Gastrocnemius medialis (tissue), 4 donors: Measurements from ENCODE around the gene G6PC1.

Experiments
- POLR2A ChIP-seq, 2 donors: fragments of 450-650 bp; IDR thresholded peaks; one replicate each; pipeline ENCODE4 v1.6.1; 2017; ENCODE audit warnings: antibody characterized with exemption in 2 of 2, mild to moderate bottlenecking in 2 of 2, moderate library complexity in 2 of 2
- TF ChIP-seq, protein P1 (sequence below), 5 experiments: fragments of 450-650 bp in 3 of 5; fragments of 200-600 bp in 2 of 5; sonication (generic) in 2 of 5; IDR thresholded peaks in 4 of 5; conservative IDR thresholded peaks in 1 of 5; 1 replicate in 4 of 5; 2 replicates in 1 of 5; pipeline ENCODE4 v1.5.1; 2016 to 2019; ENCODE audit warnings: antibody characterized with exemption in 5 of 5, mild to moderate bottlenecking in 3 of 5, moderate library complexity in 3 of 5

DNA sequence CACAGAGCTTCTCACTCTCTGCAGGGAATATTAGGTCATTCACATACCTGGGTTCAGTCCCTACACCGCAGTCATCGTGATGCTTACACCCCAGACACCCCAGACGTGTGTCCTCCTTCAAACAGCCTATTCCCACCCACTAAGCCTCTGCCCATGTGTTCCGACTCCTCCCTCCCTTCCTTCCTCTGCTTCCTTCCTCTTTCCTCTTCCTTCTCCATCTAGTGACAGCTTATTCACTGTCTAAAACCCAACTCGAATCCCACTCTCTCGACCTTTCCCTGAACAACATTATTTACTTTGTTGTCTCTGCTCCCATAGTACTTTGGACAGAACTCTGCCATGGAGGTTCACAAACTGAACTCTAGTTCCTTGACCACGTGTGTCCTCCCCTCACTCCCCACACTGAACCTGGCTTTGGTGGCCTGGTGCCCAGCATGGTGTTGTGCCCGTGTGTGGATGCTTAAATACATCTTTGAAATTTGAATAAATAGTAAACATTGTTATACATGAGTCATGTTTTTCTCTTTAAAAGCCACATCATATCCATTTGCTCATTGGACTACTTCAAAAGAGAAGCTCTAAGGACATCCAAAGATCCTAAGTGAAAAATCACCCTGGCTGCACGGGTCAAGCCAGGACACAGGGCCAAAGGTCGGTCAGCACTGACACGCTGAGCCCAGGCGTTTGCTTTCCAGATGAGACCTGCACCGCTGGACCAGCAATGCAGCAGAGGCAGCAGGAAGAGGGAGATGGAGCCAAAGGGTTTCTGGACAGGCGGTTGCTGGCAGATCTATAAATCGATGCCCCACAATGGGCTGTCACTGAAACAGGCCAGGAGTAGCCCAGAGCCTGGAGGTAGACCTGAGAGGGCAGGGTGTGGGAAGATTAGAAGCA lies 14.1 kb upstream of the G6PC1 start:
- TF ChIP-seq, protein P1, sequence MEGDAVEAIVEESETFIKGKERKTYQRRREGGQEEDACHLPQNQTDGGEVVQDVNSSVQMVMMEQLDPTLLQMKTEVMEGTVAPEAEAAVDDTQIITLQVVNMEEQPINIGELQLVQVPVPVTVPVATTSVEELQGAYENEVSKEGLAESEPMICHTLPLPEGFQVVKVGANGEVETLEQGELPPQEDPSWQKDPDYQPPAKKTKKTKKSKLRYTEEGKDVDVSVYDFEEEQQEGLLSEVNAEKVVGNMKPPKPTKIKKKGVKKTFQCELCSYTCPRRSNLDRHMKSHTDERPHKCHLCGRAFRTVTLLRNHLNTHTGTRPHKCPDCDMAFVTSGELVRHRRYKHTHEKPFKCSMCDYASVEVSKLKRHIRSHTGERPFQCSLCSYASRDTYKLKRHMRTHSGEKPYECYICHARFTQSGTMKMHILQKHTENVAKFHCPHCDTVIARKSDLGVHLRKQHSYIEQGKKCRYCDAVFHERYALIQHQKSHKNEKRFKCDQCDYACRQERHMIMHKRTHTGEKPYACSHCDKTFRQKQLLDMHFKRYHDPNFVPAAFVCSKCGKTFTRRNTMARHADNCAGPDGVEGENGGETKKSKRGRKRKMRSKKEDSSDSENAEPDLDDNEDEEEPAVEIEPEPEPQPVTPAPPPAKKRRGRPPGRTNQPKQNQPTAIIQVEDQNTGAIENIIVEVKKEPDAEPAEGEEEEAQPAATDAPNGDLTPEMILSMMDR (IDR thresholded peaks at IDR 0.05 in 4 of 5, conservative IDR thresholded peaks at IDR 0.05 in 1 of 5) = no peak
- no peak for TF ChIP-seq POLR2A (IDR thresholded peaks at IDR 0.05)
